HEK293T (cell line): ENCODE measurements around the gene SOX2.

Source experiments
- ARNT ChIP-seq: fragments of 450-650 bp; IDR thresholded peaks from 2 replicates; pipeline ENCODE4 v1.6.1; 2017; ENCODE audit warnings: mild to moderate bottlenecking
- BHLHE40 ChIP-seq: fragments of 450-650 bp; IDR thresholded peaks from 2 replicates; pipeline ENCODE4 v1.6.1; 2016; ENCODE audit warnings: mild to moderate bottlenecking, moderate library complexity, borderline replicate concordance
- CTBP1 ChIP-seq: fragments of 450-650 bp; IDR thresholded peaks from 2 replicates; pipeline ENCODE4 v1.6.1; 2016; ENCODE audit warnings: borderline replicate concordance
- ELF4 ChIP-seq: fragments of 450-650 bp; IDR thresholded peaks from 2 replicates; pipeline ENCODE4 v1.6.1; 2017; ENCODE audit warnings: antibody characterized with exemption
- FOXA1 ChIP-seq: fragments of 450-650 bp; IDR thresholded peaks from 2 replicates; pipeline ENCODE4 v1.6.1; 2016; ENCODE audit warnings: mild to moderate bottlenecking
- FOXK2 ChIP-seq: fragments of 450-650 bp; IDR thresholded peaks from 2 replicates; pipeline ENCODE4 v1.6.1; 2016; ENCODE audit warnings: mild to moderate bottlenecking
- FOXM1 ChIP-seq: fragments of 450-650 bp; IDR thresholded peaks from 2 replicates; pipeline ENCODE4 v1.6.1; 2017; ENCODE audit warnings: mild to moderate bottlenecking, borderline replicate concordance
- L3MBTL2 ChIP-seq: fragments of 450-650 bp; conservative IDR thresholded peaks from 2 replicates; pipeline ENCODE4 v1.6.1; 2016; ENCODE audit warnings: mild to moderate bottlenecking
- NFRKB ChIP-seq: fragments of 450-650 bp; IDR thresholded peaks from 2 replicates; pipeline ENCODE4 v1.6.1; 2016; ENCODE audit warnings: mild to moderate bottlenecking, moderate library complexity
- PKNOX1 ChIP-seq: fragments of 450-650 bp; IDR thresholded peaks from 2 replicates; pipeline ENCODE4 v1.6.1; 2016
- SP1 ChIP-seq: fragments of 450-650 bp; IDR thresholded peaks from 2 replicates; pipeline ENCODE4 v1.6.1; 2017
- SUZ12 ChIP-seq: fragments of 450-650 bp; IDR thresholded peaks from 2 replicates; pipeline ENCODE4 v1.6.1; 2016; ENCODE audit warnings: mild to moderate bottlenecking
- TARDBP ChIP-seq: fragments of 450-650 bp; IDR thresholded peaks from 2 replicates; pipeline ENCODE4 v1.6.1; 2016

- no peak for TF ChIP-seq SP1
- no peak for TF ChIP-seq PKNOX1
- no peak for TF ChIP-seq FOXK2
- TF ChIP-seq TARDBP, result no peak
- no peak for TF ChIP-seq BHLHE40
- TF ChIP-seq SUZ12, result no peak
- no peak for TF ChIP-seq FOXM1
- TF ChIP-seq CTBP1, result no peak
- TF ChIP-seq ELF4, result no peak
- TF ChIP-seq ARNT, result no peak
- TF ChIP-seq NFRKB, result no peak
- TF ChIP-seq FOXA1, result no peak
- TF ChIP-seq L3MBTL2, result no peak
These were observed 50.2 kb downstream of the SOX2 start for GRCh38 chr3:181761906-181762305.
